Measurements from ENCODE around the gene LGALS4. TPM values are rescaled to one million over a fixed set of nuclear protein-coding genes. Genes with fewer than 3 reads are reported as not detected.
"Not testable (repeated sequence)": the region's sequence is repeated elsewhere in the genome, so short reads cannot be mapped to it uniquely, and the experiment has no call there.

LGALS4 gene
- total and polyA plus RNA-seq, 9 donors: 0.67 to 45.5 (median 1.3) TPM

DNA sequence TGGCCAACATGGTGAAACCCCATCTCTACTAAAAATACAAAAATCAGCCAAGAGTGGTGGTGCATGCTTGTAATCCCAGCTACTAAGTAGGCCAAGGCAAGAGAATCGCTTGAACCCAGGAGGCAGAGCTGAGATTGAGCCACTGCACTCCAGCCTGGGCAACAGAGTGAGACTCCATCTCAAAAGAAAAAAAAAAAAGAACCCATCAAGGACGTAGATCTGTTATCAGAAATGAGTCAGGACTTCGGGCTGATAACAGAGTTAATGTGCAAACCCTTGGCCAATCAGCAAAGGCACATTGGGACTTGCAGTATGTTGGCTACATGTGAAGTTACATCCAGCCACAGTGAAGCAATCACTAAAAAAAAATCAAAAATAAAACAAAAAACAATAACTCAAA, 28.5 kb downstream of the LGALS4 start:
- DNase-seq: no peak
- H3K4me1 ChIP-seq (ENCODE audit: control insufficient read depth, insufficient read depth, low read length): peaks cover 4% of the 10 kb centered on the region
- 67% methylated on average over 1 of the region's 3 CpGs for WGBS (ENCODE audit: insufficient coverage)
- H3K27ac ChIP-seq (ENCODE audit: low read length): no peak overlapping the region
- H3K9me3 ChIP-seq (replicated peaks; ENCODE audit: control insufficient read depth, low read depth, low read length): no peaks in the 10 kb centered on the region
- H3K36me3 ChIP-seq (ENCODE audit: control insufficient read depth, insufficient read depth, low read length): no peaks in the 10 kb centered on the region
- peaks cover 10% of the 10 kb centered on the region for H3K27me3 ChIP-seq (ENCODE audit: control insufficient read depth, insufficient read depth, low read length)
- no peak overlapping the region for H3K4me3 ChIP-seq (ENCODE audit: low read length)

DNA sequence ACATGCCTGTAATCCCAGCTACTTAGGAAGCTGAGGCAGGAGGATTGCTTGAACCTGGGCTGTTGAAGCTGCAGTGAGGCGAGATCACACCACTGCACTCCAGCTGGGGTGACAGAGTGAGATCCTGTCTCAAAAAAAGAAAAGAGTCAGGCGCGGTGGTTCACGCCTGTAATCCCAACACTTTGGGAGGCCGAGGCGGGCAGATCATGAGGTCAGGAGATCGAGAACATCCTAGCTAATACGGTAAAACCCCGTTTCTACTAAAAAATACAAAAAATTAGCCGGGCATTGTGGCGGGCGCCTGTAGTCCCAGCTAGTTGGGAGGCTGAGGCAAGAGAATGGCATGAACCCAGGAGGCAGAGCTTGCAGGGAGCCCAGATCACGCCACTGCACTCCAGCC, 30.5 kb downstream of the LGALS4 start:
- not testable (repeated sequence) for DNase-seq; H3K27ac ChIP-seq (ENCODE audit: low read length); H3K4me3 ChIP-seq (ENCODE audit: low read length); H3K9me3 ChIP-seq (replicated peaks; ENCODE audit: control insufficient read depth, low read depth, low read length); H3K36me3 ChIP-seq (ENCODE audit: control insufficient read depth, insufficient read depth, low read length); H3K4me1 ChIP-seq (ENCODE audit: control insufficient read depth, insufficient read depth, low read length)
- WGBS (ENCODE audit: insufficient coverage): 85% methylated on average over 4 of the region's 13 CpGs
- peaks cover 15% of the 10 kb centered on the region for H3K27me3 ChIP-seq (ENCODE audit: control insufficient read depth, insufficient read depth, low read length)

DNA sequence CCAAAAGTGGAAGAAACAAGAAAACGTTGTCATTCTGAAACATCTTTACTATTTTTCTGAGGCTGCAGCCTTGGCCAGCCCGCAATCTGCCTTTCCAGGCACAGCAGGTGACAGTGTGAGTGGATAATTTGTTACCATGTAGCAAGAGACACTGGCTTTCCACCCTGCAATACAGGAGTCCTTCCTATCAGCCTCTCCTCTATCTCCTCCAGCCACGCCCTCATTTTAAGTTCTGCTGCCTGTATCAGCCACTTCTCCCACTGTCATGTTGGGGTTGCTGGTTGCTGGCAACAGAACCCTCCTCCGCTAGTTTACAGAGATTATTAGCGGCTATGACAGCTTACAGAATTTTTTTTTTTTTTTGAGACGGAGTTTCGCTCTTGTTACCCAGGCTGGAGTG, 31.7 kb downstream of the LGALS4 start:
- Histone ChIP-seq H3K4me3 (ENCODE audit: low read length) (no peak overlapping the region), H3K9me3 (replicated peaks; ENCODE audit: control insufficient read depth, low read depth, low read length) (no peaks in the 10 kb centered on the region), H3K27me3 (ENCODE audit: control insufficient read depth, insufficient read depth, low read length) (peaks cover 15% of the 10 kb centered on the region), H3K4me1 (ENCODE audit: control insufficient read depth, insufficient read depth, low read length) (no peaks in the 10 kb centered on the region), H3K27ac (ENCODE audit: low read length) (no peak overlapping the region), H3K36me3 (ENCODE audit: control insufficient read depth, insufficient read depth, low read length) (no peaks in the 10 kb centered on the region)
- DNase-seq: no peak
- 93% methylated on average over 4 of the region's 7 CpGs for WGBS (ENCODE audit: insufficient coverage)

DNA sequence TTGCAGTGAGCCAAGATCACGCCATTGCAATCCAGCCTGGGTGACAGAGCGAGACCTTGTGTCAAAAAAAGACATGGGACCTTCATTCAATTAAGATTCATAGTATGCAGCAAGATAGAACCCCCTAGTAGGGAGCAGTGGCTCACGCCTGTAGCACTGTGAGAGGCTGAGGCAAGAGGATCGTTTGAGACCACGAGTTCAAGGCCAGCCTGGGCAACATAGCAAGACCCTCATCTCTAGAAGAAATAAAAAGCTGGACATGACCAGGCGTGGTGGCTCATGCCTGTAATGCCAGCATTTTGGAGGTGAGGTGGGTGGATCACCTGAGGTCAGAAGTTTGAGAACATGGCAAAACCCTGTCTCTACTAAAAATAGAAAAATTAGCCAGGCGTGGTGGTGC, 32.3 kb downstream of the LGALS4 start:
- WGBS (ENCODE audit: insufficient coverage): 89% methylated on average over 6 of the region's 7 CpGs
- Histone ChIP-seq H3K4me3 (ENCODE audit: low read length) (no peak overlapping the region), H3K9me3 (replicated peaks; ENCODE audit: control insufficient read depth, low read depth, low read length) (no peaks in the 10 kb centered on the region), H3K27me3 (ENCODE audit: control insufficient read depth, insufficient read depth, low read length) (peaks cover 15% of the 10 kb centered on the region), H3K36me3 (ENCODE audit: control insufficient read depth, insufficient read depth, low read length) (no peaks in the 10 kb centered on the region), H3K4me1 (ENCODE audit: control insufficient read depth, insufficient read depth, low read length) (no peaks in the 10 kb centered on the region), H3K27ac (ENCODE audit: low read length) (no peak overlapping the region)
- no peak for DNase-seq

DNA sequence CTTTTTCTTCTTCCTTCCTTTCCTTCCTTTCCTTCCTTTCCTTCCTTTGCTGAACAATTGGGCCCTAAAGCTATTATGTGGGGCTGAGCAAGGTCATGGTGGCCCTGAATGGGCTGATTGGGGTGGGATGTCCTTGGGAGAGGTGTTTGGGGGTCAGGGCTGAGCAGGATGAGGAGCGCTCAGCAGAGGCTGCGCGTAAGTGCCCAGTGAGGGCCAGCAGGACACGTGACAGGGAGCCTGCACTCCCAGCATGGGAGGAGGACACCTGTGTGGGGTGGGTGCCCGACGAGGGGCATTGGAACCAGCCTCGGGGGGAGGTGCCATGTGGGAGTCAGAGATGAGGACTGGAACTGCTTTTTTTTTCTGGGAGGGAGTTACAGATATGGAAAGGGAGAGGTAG, 34.0 kb downstream of the LGALS4 start:
- 39% methylated on average over 7 of the region's 7 CpGs for WGBS (ENCODE audit: insufficient coverage)
- Histone ChIP-seq H3K36me3 (ENCODE audit: control insufficient read depth, insufficient read depth, low read length) (no peaks in the 10 kb centered on the region), H3K27ac (ENCODE audit: low read length) (no peak overlapping the region), H3K9me3 (replicated peaks; ENCODE audit: control insufficient read depth, low read depth, low read length) (no peaks in the 10 kb centered on the region), H3K4me1 (ENCODE audit: control insufficient read depth, insufficient read depth, low read length) (no peaks in the 10 kb centered on the region), H3K27me3 (ENCODE audit: control insufficient read depth, insufficient read depth, low read length) (peaks cover 15% of the 10 kb centered on the region), H3K4me3 (ENCODE audit: low read length) (no peak overlapping the region)
- no peak for DNase-seq

DNA sequence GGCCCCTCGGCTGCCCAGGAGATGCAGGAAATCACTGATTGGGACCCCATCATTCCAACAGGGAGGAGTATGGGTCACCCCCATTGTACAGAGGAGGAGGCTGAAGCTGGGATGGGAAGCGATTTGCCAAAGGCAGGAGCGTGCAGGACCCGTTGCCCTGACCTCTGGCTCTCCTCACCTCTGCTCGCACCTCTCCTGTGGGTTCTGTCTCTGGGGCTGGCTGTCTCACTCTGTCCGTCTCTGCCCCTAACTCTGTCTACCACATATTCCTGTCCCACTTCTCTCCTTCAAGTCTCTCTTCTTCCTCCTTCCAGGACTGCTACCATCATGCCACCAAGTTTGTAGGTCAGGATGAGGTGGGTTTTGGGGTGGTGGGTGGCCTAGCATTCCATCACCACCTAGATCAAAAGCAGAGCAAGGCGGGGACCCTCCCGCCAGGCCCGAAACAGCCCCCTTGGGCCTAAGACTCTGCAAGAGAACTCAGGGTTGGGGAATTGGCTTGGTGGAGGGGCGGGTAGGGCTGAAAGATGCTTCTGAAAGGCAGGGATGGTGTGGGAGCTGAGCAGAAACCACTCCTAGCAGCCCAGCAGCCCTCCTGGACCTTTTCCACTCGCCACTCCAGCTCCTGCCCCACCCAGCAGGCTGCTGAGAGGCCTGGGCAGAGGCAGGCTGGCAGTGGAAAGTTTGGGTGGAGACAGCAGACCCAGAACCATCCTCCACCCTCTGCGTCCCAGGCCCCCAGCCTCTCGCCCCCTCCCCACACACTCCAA, 38.4 kb downstream of the LGALS4 start:
- Histone ChIP-seq H3K27ac (ENCODE audit: low read length) (no peak overlapping the region), H3K27me3 (ENCODE audit: control insufficient read depth, insufficient read depth, low read length) (peaks cover 4% of the 10 kb centered on the region)
- 80% methylated on average over 5 of the region's 13 CpGs for WGBS (ENCODE audit: insufficient coverage)

DNA sequence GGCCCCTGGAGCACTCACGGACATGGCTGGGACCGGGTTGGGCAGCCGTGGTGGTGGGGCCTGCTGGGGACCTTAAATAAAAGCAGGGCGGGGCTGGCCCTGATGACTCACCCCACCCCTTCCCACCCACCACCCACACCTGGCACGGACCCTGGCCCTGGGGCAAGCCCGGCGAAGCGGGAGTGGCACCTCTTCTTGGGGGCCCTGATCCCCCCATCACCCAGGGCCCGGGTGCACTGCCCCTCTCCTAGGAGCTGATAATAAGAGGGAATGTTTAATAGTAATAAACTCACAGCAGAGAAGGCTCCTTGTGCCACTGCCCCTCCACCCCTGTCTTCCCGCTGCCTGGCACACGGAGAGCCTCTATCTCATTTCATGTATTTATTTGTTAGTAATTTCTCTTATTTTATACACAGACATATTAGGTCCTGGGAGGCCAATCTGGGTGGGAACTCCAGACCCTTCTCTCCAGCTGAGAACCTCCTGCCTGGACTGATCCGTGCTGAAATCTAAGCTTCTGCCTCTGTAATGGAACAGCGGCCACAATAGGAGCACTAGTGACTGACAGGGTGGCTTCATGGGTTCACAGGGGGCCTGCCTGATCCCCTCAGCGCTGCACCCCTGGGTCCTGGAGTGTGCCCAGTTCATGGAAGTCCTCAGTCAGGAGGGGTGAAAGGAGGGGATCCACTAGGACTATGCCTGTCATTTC, 39.1 kb downstream of the LGALS4 start, which contains the start of gene LGALS7:
TSS of gene LGALS7 (minus strand) at position 49 of the 709 bp plus-strand sequence. CDS start at position 24, 25 bp downstream.
- H3K36me3 ChIP-seq (ENCODE audit: control insufficient read depth, insufficient read depth, low read length): no peaks in the 10 kb centered on the region
- H3K27ac ChIP-seq (ENCODE audit: low read length): no peak within 1 kb of the TSS
- no peak for DNase-seq
- no peaks in the 10 kb centered on the region for H3K9me3 ChIP-seq (replicated peaks; ENCODE audit: control insufficient read depth, low read depth, low read length)
- no peak within 1 kb of the TSS for H3K4me3 ChIP-seq (ENCODE audit: low read length)
- H3K4me1 ChIP-seq (ENCODE audit: control insufficient read depth, insufficient read depth, low read length): peaks cover 8% of the 10 kb centered on the region
- H3K27me3 ChIP-seq (ENCODE audit: control insufficient read depth, insufficient read depth, low read length): peaks cover under 1% of the 10 kb centered on the region
- 78% methylated on average over 2 of the region's 14 CpGs for WGBS (ENCODE audit: insufficient coverage)

More for the DNA sequence above, 38.4 kb downstream of the LGALS4 start:
- Histone ChIP-seq H3K4me3 (ENCODE audit: low read length) (no peak overlapping the region), H3K9me3 (replicated peaks; ENCODE audit: control insufficient read depth, low read depth, low read length) (no peaks in the 10 kb centered on the region), H3K4me1 (ENCODE audit: control insufficient read depth, insufficient read depth, low read length) (peaks cover 8% of the 10 kb centered on the region), H3K36me3 (ENCODE audit: control insufficient read depth, insufficient read depth, low read length) (no peaks in the 10 kb centered on the region)
- DNase-seq: no peak

DNA sequence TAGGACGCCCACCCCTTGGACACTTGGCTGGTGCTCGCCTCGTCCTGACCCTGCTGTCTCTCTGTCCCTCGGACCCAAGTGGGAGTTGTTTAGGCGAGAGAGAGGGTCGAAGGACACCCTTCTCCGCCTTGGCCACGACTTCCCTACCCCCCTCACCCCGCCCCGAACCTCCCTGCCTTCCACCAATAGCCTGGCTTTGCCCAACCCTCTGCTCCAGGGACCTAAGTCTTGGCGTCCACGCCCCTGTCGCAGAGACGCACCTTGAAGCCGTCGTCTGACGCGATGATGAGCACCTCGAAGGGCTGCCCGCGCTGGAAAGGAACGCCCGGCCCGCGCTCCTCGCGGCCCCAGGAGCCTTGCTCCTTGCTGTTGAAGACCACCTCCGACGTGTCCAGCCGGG, 41.2 kb downstream of the LGALS4 start:
- DNase-seq; H3K4me1 ChIP-seq (ENCODE audit: control insufficient read depth, insufficient read depth, low read length); H3K9me3 ChIP-seq (replicated peaks; ENCODE audit: control insufficient read depth, low read depth, low read length); H3K4me3 ChIP-seq (ENCODE audit: low read length); H3K36me3 ChIP-seq (ENCODE audit: control insufficient read depth, insufficient read depth, low read length); H3K27me3 ChIP-seq (ENCODE audit: control insufficient read depth, insufficient read depth, low read length); H3K27ac ChIP-seq (ENCODE audit: low read length): not testable (repeated sequence)
- no CpG with 5 or more reads among the region's 30 CpGs for WGBS (ENCODE audit: insufficient coverage)

DNA sequence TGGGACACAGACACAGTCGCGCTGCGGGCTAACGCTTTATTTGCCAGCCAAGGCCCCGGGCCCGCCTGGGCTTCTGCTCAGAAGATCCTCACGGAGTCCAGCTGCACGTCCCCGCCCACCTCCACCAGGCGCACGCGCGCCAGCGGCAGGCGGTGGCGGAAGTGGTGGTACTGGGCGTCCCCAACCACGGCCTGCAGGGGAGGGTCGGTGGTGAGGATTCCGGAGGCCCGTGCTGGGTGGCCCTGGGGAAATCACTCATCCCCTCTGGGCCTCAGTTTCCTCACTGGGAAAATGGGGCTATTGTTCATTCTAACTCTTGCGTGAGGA, 41.8 kb downstream of the LGALS4 start:
- not testable (repeated sequence) for DNase-seq; H3K36me3 ChIP-seq (ENCODE audit: control insufficient read depth, insufficient read depth, low read length); H3K4me3 ChIP-seq (ENCODE audit: low read length); H3K27ac ChIP-seq (ENCODE audit: low read length); H3K27me3 ChIP-seq (ENCODE audit: control insufficient read depth, insufficient read depth, low read length); H3K9me3 ChIP-seq (replicated peaks; ENCODE audit: control insufficient read depth, low read depth, low read length); H3K4me1 ChIP-seq (ENCODE audit: control insufficient read depth, insufficient read depth, low read length)
- WGBS (ENCODE audit: insufficient coverage): no CpG with 5 or more reads among the region's 22 CpGs

DNA sequence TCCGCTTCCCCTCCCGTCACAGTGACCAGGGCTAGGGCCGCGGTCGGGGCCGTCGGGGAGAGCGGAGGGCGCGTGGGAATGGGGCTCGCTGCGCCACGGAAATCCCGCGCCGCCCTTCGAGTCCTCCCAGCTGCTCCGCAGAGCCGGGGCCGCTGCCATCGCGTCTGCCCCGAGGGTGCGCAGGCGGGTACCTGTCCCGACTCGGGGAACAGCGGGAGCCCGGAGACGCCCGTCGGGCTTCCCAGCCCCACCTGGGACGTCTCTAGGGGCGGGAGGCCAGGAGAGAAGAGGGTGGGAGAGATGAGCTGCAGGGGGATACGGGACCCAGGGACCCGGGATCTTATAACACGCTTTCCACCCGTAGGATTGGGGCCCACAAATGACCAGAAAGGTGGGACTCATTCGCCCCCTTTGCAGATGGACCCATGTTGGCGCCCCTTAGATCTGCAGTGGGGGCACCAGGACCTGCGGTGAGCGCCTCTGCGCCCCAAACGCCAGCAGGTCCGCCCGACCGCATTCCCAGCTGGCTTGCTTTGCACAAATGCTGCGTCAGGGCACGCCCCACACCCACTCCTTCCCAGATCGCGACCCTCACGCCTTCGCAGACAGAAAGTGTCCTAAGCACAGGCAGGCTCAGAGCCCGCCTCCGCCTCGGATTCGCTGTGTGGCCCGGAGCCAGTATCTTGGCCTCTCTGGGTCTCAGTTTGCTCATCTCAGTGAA, 42.4 kb downstream of the LGALS4 start:
- H3K9me3 ChIP-seq (replicated peaks; ENCODE audit: control insufficient read depth, low read depth, low read length); DNase-seq; H3K4me1 ChIP-seq (ENCODE audit: control insufficient read depth, insufficient read depth, low read length); H3K27me3 ChIP-seq (ENCODE audit: control insufficient read depth, insufficient read depth, low read length); H3K36me3 ChIP-seq (ENCODE audit: control insufficient read depth, insufficient read depth, low read length): not testable (repeated sequence)
- 2% methylated on average over 9 of the region's 58 CpGs for WGBS (ENCODE audit: insufficient coverage)
- peak overlapping the region; percentile 69 for H3K27ac ChIP-seq (ENCODE audit: low read length)
- H3K4me3 ChIP-seq (ENCODE audit: low read length): peak overlapping the region; percentile 43
